Mesothelial cell of epicardium (in vitro differentiated cells): Measurements from ENCODE around the gene DENND10. TPM values are rescaled to one million over a fixed set of nuclear protein-coding genes. Genes with fewer than 3 reads are reported as not detected.

Experiments used
- DNase-seq, 2 experiments: peaks; one replicate each; pipeline ENCODE4 v3.0.0; 2021; ENCODE audit warnings: low spot score in 2 of 2; ENCODE audit not compliant: unreplicated experiment in 2 of 2
- H3K27ac Mint-ChIP-seq: 2 replicates; pipeline ENCODE4 v1.8.0; 2021; ENCODE audit warnings: mixed read lengths
- H3K27me3 Mint-ChIP-seq: 2 replicates; pipeline ENCODE4 v1.8.0; 2021; ENCODE audit warnings: low read depth, mixed read lengths
- H3K36me3 Mint-ChIP-seq: 2 replicates; pipeline ENCODE4 v1.8.0; 2021; ENCODE audit warnings: mixed read lengths
- H3K4me1 Mint-ChIP-seq: 2 replicates; pipeline ENCODE4 v1.8.0; 2021; ENCODE audit warnings: mixed read lengths
- H3K4me3 Mint-ChIP-seq: 2 replicates; pipeline ENCODE4 v1.8.0; 2021; ENCODE audit warnings: mild to moderate bottlenecking, moderate library complexity, mixed read lengths
- H3K9me3 Mint-ChIP-seq: 2 replicates; pipeline ENCODE4 v1.8.0; 2021; ENCODE audit warnings: mixed read lengths
- CTCF ChIP-seq: fragments of 200-600 bp; sonication (generic); IDR thresholded peaks from one replicate; pipeline ENCODE4 v1.5.0; 2021; ENCODE audit warnings: antibody characterized with exemption; ENCODE audit not compliant: unreplicated experiment
- total RNA-seq: library from RNA; stranded (reverse); gene quantifications from 3 replicates; pipeline ENCODE4 v1.2.1, GENCODE V29; 2021

The DENND10 gene
- total RNA-seq, 1 donor from 2014 or later: 39.6 TPM

- DNase-seq: no peak
- H3K9me3 Mint-ChIP-seq: no peaks in the 10 kb centered on the region
- H3K27ac Mint-ChIP-seq: peak overlapping the region; percentile 66
These were observed 10.1 kb downstream of the DENND10 start for GRCh38 chr10:119113751-119114732.

GRCh38 chr10:119115926-119116325, 12.0 kb downstream of the DENND10 start:
- H3K9me3 Mint-ChIP-seq: no peaks in the 10 kb centered on the region
- no peaks in the 10 kb centered on the region for H3K27me3 Mint-ChIP-seq
- no peak overlapping the region for H3K4me3 Mint-ChIP-seq
- no peak for DNase-seq
- peaks cover 2% of the 10 kb centered on the region for H3K4me1 Mint-ChIP-seq
- peaks cover 38% of the 10 kb centered on the region for H3K36me3 Mint-ChIP-seq
- TF ChIP-seq CTCF: no peak
- peak overlapping the region; percentile 45 for H3K27ac Mint-ChIP-seq

More at GRCh38 chr10:119113751-119114732, 10.1 kb downstream of the DENND10 start:
- Mint-ChIP-seq H3K4me1 (peaks cover 2% of the 10 kb centered on the region), H3K27me3 (no peaks in the 10 kb centered on the region), H3K36me3 (peaks cover 38% of the 10 kb centered on the region), H3K4me3 (no peak overlapping the region)
- no peak for TF ChIP-seq CTCF

- Mint-ChIP-seq H3K9me3 (no peaks in the 10 kb centered on the region), H3K27me3 (no peaks in the 10 kb centered on the region), H3K4me3 (no peak overlapping the region), H3K4me1 (peaks cover 2% of the 10 kb centered on the region), H3K27ac (no peak overlapping the region), H3K36me3 (peaks cover 38% of the 10 kb centered on the region)
- no peak for TF ChIP-seq CTCF
- no peak for DNase-seq
These were observed 12.5 kb downstream of the DENND10 start for GRCh38 chr10:119116326-119116951.

- no peak for DNase-seq
- TF ChIP-seq CTCF: no peak
- Mint-ChIP-seq H3K9me3 (no peaks in the 10 kb centered on the region), H3K27ac (no peak overlapping the region), H3K36me3 (peaks cover 37% of the 10 kb centered on the region), H3K4me1 (peaks cover 2% of the 10 kb centered on the region), H3K4me3 (no peak overlapping the region), H3K27me3 (no peaks in the 10 kb centered on the region)
These were observed 14.3 kb downstream of the DENND10 start for GRCh38 chr10:119118231-119118630.

- Mint-ChIP-seq H3K27ac (no peak overlapping the region), H3K9me3 (no peaks in the 10 kb centered on the region), H3K27me3 (no peaks in the 10 kb centered on the region), H3K4me1 (peaks cover 2% of the 10 kb centered on the region), H3K36me3 (peaks cover 28% of the 10 kb centered on the region), H3K4me3 (no peak overlapping the region)
- DNase-seq: no peak
- no peak for TF ChIP-seq CTCF
These were observed 15.5 kb downstream of the DENND10 start for GRCh38 chr10:119119400-119119799.
